ENCODE data around the gene TLK1. TPM values are rescaled to one million over a fixed set of nuclear protein-coding genes. Genes with fewer than 3 reads are reported as not detected.

Gene TLK1
- total and polyA plus RNA-seq, 9 of the 15 experiments (the other 6 are each of a cell fraction or from before 2014, with no cell fraction given): 20.2 to 101 (median 40.5) TPM

DNA sequence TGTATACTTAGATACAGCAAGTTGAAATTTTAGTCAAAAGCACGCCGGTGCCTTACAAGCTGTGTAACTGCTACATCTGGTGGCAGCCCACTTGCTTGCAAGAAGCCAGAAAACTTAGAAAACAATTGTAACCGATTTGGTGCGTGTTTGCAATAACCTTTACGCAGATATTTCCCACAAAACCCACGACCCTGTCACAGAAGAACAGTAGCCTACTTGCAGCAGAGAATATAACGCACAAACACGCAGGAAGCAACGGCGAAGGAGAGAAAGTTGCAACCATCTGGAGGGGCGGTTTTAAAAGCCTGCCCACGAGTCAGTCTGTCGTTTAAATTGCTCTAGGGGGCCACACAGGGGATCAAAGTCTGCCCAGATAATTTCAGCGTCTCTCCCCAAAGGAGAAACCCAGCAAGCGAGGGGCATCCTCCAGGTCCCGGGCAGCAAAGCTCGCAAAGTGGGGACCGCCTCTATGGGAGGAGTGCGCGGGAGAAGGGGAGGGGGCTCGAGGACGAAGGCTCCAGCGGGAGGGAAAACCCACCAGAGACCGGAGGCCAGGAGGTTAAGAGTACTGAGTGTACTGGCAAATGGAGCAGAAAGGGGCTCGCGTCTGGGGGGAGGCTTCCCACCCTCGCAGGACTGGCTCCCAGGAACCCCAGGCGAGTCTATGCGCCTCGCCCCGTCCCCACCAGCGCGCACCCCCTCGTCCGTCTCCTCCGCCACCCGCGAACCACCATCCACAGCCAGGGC is 1.1 kb downstream of the TLK1 start (continued):
- TF ChIP-seq, protein P1, sequence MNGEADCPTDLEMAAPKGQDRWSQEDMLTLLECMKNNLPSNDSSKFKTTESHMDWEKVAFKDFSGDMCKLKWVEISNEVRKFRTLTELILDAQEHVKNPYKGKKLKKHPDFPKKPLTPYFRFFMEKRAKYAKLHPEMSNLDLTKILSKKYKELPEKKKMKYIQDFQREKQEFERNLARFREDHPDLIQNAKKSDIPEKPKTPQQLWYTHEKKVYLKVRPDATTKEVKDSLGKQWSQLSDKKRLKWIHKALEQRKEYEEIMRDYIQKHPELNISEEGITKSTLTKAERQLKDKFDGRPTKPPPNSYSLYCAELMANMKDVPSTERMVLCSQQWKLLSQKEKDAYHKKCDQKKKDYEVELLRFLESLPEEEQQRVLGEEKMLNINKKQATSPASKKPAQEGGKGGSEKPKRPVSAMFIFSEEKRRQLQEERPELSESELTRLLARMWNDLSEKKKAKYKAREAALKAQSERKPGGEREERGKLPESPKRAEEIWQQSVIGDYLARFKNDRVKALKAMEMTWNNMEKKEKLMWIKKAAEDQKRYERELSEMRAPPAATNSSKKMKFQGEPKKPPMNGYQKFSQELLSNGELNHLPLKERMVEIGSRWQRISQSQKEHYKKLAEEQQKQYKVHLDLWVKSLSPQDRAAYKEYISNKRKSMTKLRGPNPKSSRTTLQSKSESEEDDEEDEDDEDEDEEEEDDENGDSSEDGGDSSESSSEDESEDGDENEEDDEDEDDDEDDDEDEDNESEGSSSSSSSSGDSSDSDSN (IDR thresholded peaks at IDR 0.05; ENCODE audit: borderline replicate concordance in 1 of 2, low read depth in 2 of 2, low read length in 2 of 2): peak in 1 of 2 experiments; percentile 43; a peak in 1 of 4 replicates
- TF ChIP-seq ATF1 (CRISPR knock-in tag; IDR thresholded peaks at IDR 0.05) (no peak), ATF1 (tag; IDR thresholded peaks at IDR 0.05) (peak; percentile 40; the same call in 1 of the 2 replicates), HLTF (IDR thresholded peaks at IDR 0.05) (no peak), NR1H2 (CRISPR knock-in tag; IDR thresholded peaks at IDR 0.05) (no peak), RUNX1 (IDR thresholded peaks at IDR 0.05; ENCODE audit: low read depth) (no peak), ZNF121 (CRISPR knock-in tag; conservative IDR thresholded peaks at IDR 0.05) (no peak), NBN (IDR thresholded peaks at IDR 0.05; ENCODE audit: low read depth) (0 out of 2 replicates have a peak, but pooled peaks have one; percentile 15), PHF21A (IDR thresholded peaks at IDR 0.05; ENCODE audit: borderline replicate concordance, low read depth) (no peak), ZNF764 (CRISPR knock-in tag; IDR thresholded peaks at IDR 0.05; ENCODE audit: low read depth) (no peak), SAFB2 (IDR thresholded peaks at IDR 0.05; ENCODE audit: borderline replicate concordance, low read depth, low read length, severe bottlenecking) (no peak), SAFB (IDR thresholded peaks at IDR 0.05; ENCODE audit: borderline replicate concordance, low read depth, low read length) (0 out of 2 replicates have a peak, but pooled peaks have one; percentile 21), SMAD1 (IDR thresholded peaks at IDR 0.05; ENCODE audit: low read depth, low read length, partially characterized antibody) (no peak), KLF13 (tag; IDR thresholded peaks at IDR 0.05; ENCODE audit: borderline replicate concordance, low read depth) (no peak), LCOR (CRISPR knock-in tag; IDR thresholded peaks at IDR 0.05) (no peak), DPF2 (IDR thresholded peaks at IDR 0.05) (no peak), ZC3H8 (IDR thresholded peaks at IDR 0.05) (no peak), TCFL5 (CRISPR knock-in tag; conservative IDR thresholded peaks at IDR 0.05) (no peak), SIN3A (IDR thresholded peaks at IDR 0.05; ENCODE audit: borderline replicate concordance in 2 of 2, control insufficient read depth in 1 of 2, low read depth in 2 of 2, low read length in 2 of 2) (peak in 1 of 2 experiments; percentile 47; a peak in 1 of 4 replicates)
- TF ChIP-seq, protein P2, sequence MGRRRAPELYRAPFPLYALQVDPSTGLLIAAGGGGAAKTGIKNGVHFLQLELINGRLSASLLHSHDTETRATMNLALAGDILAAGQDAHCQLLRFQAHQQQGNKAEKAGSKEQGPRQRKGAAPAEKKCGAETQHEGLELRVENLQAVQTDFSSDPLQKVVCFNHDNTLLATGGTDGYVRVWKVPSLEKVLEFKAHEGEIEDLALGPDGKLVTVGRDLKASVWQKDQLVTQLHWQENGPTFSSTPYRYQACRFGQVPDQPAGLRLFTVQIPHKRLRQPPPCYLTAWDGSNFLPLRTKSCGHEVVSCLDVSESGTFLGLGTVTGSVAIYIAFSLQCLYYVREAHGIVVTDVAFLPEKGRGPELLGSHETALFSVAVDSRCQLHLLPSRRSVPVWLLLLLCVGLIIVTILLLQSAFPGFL (CRISPR knock-in tag; IDR thresholded peaks at IDR 0.05): no peak
- TF ChIP-seq, protein P3, sequence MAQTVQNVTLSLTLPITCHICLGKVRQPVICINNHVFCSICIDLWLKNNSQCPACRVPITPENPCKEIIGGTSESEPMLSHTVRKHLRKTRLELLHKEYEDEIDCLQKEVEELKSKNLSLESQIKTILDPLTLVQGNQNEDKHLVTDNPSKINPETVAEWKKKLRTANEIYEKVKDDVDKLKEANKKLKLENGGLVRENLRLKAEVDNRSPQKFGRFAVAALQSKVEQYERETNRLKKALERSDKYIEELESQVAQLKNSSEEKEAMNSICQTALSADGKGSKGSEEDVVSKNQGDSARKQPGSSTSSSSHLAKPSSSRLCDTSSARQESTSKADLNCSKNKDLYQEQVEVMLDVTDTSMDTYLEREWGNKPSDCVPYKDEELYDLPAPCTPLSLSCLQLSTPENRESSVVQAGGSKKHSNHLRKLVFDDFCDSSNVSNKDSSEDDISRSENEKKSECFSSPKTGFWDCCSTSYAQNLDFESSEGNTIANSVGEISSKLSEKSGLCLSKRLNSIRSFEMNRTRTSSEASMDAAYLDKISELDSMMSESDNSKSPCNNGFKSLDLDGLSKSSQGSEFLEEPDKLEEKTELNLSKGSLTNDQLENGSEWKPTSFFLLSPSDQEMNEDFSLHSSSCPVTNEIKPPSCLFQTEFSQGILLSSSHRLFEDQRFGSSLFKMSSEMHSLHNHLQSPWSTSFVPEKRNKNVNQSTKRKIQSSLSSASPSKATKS (CRISPR knock-in tag; IDR thresholded peaks at IDR 0.05): no peak
- TF ChIP-seq, protein P4, sequence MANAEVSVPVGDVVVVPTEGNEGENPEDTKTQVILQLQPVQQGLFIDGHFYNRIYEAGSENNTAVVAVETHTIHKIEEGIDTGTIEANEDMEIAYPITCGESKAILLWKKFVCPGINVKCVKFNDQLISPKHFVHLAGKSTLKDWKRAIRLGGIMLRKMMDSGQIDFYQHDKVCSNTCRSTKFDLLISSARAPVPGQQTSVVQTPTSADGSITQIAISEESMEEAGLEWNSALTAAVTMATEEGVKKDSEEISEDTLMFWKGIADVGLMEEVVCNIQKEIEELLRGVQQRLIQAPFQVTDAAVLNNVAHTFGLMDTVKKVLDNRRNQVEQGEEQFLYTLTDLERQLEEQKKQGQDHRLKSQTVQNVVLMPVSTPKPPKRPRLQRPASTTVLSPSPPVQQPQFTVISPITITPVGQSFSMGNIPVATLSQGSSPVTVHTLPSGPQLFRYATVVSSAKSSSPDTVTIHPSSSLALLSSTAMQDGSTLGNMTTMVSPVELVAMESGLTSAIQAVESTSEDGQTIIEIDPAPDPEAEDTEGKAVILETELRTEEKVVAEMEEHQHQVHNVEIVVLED (CRISPR knock-in tag; IDR thresholded peaks at IDR 0.05): no peak

Data from K562 (cell line).